Measurements from ENCODE around the gene CD74.

CD74 gene

GRCh38 chr5:150406103-150406722, 6.5 kb downstream of the CD74 start:
- H2AFZ ChIP-seq (ENCODE audit: low read depth), result no peak overlapping the region
- peaks cover 5% of the 10 kb centered on the region; the same call in 1 of the 2 replicates for H4K20me1 ChIP-seq (ENCODE audit: insufficient read depth)
- H3K36me3 ChIP-seq (ENCODE audit: insufficient read depth), result peaks cover 4% of the 10 kb centered on the region; the same call in 1 of the 2 replicates
- no peaks in the 10 kb centered on the region for H3K27me3 ChIP-seq (ENCODE audit: insufficient read depth, low read depth)
- peaks cover 36% of the 10 kb centered on the region for H3K79me2 ChIP-seq (ENCODE audit: insufficient read depth, low read depth)
- H3K4me3 ChIP-seq (IDR thresholded peaks at IDR 0.05; ENCODE audit: insufficient read depth, low read depth, low read length), result no peak overlapping the region
- peaks cover 15% of the 10 kb centered on the region for H3K4me1 ChIP-seq (ENCODE audit: low read depth, poor library complexity, severe bottlenecking)
- no peak overlapping the region for H3K9ac ChIP-seq
- no peak overlapping the region for H3K4me2 ChIP-seq
- TF ChIP-seq CTCF (conservative IDR thresholded peaks at IDR 0.05; ENCODE audit: low read depth, low read length), result no peak
- H3K27ac ChIP-seq, result no peak overlapping the region

- no peak for TF ChIP-seq CTCF (conservative IDR thresholded peaks at IDR 0.05; ENCODE audit: low read depth, low read length)
Observed at GRCh38 chr5:150404941-150405816, 7.5 kb downstream of the CD74 start.

GRCh38 chr5:150404535-150404934, 8.2 kb downstream of the CD74 start:
- TF ChIP-seq CTCF (conservative IDR thresholded peaks at IDR 0.05; ENCODE audit: low read depth, low read length), result no peak
- Histone ChIP-seq H3K27ac (no peak overlapping the region), H3K79me2 (ENCODE audit: insufficient read depth, low read depth) (peaks cover 19% of the 10 kb centered on the region), H3K4me2 (no peak overlapping the region), H3K4me1 (ENCODE audit: low read depth, poor library complexity, severe bottlenecking) (no peaks in the 10 kb centered on the region), H3K36me3 (ENCODE audit: insufficient read depth) (peaks cover 4% of the 10 kb centered on the region; the same call in 1 of the 2 replicates), H3K4me3 (IDR thresholded peaks at IDR 0.05; ENCODE audit: insufficient read depth, low read depth, low read length) (no peak overlapping the region), H3K27me3 (ENCODE audit: insufficient read depth, low read depth) (no peaks in the 10 kb centered on the region), H2AFZ (ENCODE audit: low read depth) (no peak overlapping the region), H3K9ac (no peak overlapping the region), H4K20me1 (ENCODE audit: insufficient read depth) (no peaks in the 10 kb centered on the region; the same call in 1 of the 2 replicates)

More at GRCh38 chr5:150404941-150405816, 7.5 kb downstream of the CD74 start:
- no peak overlapping the region for H3K4me3 ChIP-seq (IDR thresholded peaks at IDR 0.05; ENCODE audit: insufficient read depth, low read depth, low read length)
- peaks cover 5% of the 10 kb centered on the region for H3K4me1 ChIP-seq (ENCODE audit: low read depth, poor library complexity, severe bottlenecking)
- no peak overlapping the region for H3K27ac ChIP-seq
- H3K9ac ChIP-seq, result no peak overlapping the region
- H3K27me3 ChIP-seq (ENCODE audit: insufficient read depth, low read depth), result no peaks in the 10 kb centered on the region
- no peak overlapping the region for H3K4me2 ChIP-seq
- peaks cover 25% of the 10 kb centered on the region for H3K79me2 ChIP-seq (ENCODE audit: insufficient read depth, low read depth)
- no peak overlapping the region for H2AFZ ChIP-seq (ENCODE audit: low read depth)
- peaks cover 4% of the 10 kb centered on the region; the same call in 1 of the 2 replicates for H3K36me3 ChIP-seq (ENCODE audit: insufficient read depth)
- no peaks in the 10 kb centered on the region; the same call in 1 of the 2 replicates for H4K20me1 ChIP-seq (ENCODE audit: insufficient read depth)

GRCh38 chr5:150404121-150404520, 8.6 kb downstream of the CD74 start:
- Histone ChIP-seq H4K20me1 (ENCODE audit: insufficient read depth) (no peaks in the 10 kb centered on the region; the same call in 1 of the 2 replicates), H3K4me1 (ENCODE audit: low read depth, poor library complexity, severe bottlenecking) (no peaks in the 10 kb centered on the region)
- TF ChIP-seq CTCF (conservative IDR thresholded peaks at IDR 0.05; ENCODE audit: low read depth, low read length), result no peak

More at GRCh38 chr5:150404121-150404520, 8.6 kb downstream of the CD74 start:
- Histone ChIP-seq H2AFZ (ENCODE audit: low read depth) (no peak overlapping the region), H3K36me3 (ENCODE audit: insufficient read depth) (peaks cover 4% of the 10 kb centered on the region; the same call in 1 of the 2 replicates), H3K27ac (no peak overlapping the region), H3K9ac (no peak overlapping the region), H3K27me3 (ENCODE audit: insufficient read depth, low read depth) (no peaks in the 10 kb centered on the region), H3K4me3 (IDR thresholded peaks at IDR 0.05; ENCODE audit: insufficient read depth, low read depth, low read length) (no peak overlapping the region), H3K79me2 (ENCODE audit: insufficient read depth, low read depth) (peaks cover 15% of the 10 kb centered on the region), H3K4me2 (no peak overlapping the region)

All from KMS-11 (cell line).